DND-41 (cell line): ENCODE results near the gene GSTM2.

Experiments used
- EZH2 ChIP-seq: IDR thresholded peaks from 3 replicates; pipeline ENCODE4 v1.6.1; 2012; ENCODE audit warnings: borderline replicate concordance, low read depth, mild to moderate bottlenecking, moderate library complexity, low read length, inconsistent platforms; ENCODE audit not compliant: severe bottlenecking
- TF ChIP-seq, protein P1 (sequence below): IDR thresholded peaks from 2 replicates; pipeline ENCODE4 v1.5.1; 2012; ENCODE audit warnings: borderline replicate concordance, low read length, moderate library complexity, mild to moderate bottlenecking; ENCODE audit not compliant: poor library complexity, severe bottlenecking; ENCODE audit errors: extremely low read depth

DNA sequence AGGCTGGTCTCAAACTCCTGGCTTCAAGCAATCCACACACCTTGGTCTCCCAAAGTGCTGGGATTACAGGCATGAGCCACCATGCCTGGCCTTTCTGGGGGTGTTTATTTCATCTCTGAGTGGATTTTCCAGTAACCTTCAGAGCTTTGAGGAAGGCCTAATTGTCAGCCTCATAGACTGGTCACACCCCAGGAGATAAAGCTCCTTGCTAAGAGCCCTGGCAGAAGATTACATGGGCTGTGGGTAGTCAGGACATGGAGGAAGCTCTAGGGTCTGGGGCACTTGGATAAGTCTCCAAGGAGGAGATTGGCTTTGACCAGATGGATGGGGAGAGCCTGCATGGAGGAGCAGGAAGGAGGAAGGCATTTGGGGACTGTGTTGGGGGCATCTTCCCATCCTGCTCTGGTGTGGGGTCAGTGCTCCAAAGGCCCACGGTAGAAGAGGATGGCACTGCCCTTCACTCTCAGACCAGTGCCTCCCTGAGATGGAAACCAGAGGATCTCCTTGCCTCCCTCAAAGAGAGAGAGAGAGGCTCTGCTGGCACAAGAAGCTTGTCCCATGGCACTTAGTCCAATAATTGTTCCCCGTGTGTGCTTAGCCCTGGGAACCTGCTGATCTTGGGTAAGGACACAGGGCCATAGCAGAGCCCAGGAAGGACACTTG is 26.6 kb upstream of the GSTM2 start:
- TF ChIP-seq, protein P1, sequence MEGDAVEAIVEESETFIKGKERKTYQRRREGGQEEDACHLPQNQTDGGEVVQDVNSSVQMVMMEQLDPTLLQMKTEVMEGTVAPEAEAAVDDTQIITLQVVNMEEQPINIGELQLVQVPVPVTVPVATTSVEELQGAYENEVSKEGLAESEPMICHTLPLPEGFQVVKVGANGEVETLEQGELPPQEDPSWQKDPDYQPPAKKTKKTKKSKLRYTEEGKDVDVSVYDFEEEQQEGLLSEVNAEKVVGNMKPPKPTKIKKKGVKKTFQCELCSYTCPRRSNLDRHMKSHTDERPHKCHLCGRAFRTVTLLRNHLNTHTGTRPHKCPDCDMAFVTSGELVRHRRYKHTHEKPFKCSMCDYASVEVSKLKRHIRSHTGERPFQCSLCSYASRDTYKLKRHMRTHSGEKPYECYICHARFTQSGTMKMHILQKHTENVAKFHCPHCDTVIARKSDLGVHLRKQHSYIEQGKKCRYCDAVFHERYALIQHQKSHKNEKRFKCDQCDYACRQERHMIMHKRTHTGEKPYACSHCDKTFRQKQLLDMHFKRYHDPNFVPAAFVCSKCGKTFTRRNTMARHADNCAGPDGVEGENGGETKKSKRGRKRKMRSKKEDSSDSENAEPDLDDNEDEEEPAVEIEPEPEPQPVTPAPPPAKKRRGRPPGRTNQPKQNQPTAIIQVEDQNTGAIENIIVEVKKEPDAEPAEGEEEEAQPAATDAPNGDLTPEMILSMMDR, result no peak
- no peak for TF ChIP-seq EZH2
